LoVo (cell line): ENCODE measurements around the gene C16orf54.
"Not testable (repeated sequence)": the region's sequence is repeated elsewhere in the genome, so short reads cannot be mapped to it uniquely, and the experiment has no call there.

Experiments used
- DNase-seq: peaks from one replicate; pipeline ENCODE4 v3.0.0-alpha.2; 2016; ENCODE audit warnings: low spot score

The C16orf54 gene

DNA sequence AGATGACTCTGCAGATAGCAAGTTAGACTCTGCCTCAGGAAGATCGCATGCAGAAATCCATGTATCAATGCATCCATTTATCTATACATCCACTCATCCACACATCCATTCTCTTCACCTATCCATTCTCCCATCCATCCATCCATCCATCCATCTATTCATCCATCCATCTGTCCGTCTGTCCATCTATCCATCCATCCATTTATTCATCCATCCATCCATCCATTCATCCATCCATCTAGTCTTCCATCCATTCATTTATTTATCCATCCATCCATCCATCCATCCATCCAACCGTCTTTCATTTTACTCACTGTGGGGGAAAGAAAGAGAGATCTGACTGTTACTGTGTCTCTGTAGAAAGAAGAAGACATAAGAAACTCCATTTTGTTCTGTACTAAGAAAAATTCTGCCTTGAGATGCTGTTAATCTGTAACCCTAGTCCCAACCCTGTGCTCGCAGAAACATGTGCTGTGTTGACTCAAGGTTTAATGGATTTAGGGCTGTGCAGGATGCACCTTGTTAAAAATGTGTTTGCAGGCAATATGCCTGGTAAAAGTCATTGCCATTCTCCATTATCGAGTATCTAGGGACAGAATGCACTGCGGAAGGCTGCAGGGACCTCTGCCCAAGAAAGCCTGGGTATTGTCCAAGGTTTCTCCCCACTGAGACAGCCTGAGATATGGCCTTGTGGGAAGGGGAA lies 5.7 kb downstream of the C16orf54 start:
- not testable (repeated sequence) for DNase-seq

DNA sequence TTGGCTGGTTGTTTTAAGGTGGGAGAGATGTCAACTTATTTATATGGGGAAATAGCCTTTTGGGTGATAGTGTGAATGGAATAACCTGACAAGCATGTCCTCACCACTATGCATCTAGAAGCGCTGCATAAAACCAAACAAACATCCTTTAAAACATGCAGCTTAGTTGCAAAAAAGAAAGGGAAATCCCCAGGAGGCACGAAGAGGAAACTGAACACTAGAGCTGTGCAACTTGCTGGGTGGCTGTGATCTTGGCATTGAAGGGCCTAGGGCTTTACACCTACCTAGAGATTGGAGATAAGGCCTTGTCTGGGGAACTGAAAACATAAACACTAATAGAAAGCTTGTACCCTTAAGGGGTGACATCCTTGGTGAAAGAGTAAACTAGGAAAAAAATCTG lies 7.3 kb downstream of the C16orf54 start:
- DNase-seq = no peak

DNA sequence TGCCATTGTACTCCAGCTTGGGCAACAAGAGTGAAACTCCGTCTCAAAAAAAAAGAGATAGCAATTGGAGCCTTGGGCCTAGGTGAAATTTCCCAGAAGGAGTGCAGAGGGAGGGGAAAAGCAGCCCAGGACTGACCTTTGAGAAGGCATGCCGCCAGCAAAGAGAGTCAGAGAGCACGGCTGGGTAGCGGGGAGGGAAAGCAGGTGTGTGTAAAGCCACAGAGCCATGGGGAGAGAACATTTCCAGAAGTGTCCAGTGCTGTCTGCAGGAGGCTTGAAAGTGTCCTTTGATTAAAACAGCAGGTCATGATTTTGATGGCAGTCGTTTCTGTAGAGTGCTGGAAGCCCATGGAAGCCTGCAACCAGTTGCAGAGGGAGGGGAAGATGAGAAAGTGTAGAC lies 8.1 kb downstream of the C16orf54 start:
- DNase-seq = no peak

DNA sequence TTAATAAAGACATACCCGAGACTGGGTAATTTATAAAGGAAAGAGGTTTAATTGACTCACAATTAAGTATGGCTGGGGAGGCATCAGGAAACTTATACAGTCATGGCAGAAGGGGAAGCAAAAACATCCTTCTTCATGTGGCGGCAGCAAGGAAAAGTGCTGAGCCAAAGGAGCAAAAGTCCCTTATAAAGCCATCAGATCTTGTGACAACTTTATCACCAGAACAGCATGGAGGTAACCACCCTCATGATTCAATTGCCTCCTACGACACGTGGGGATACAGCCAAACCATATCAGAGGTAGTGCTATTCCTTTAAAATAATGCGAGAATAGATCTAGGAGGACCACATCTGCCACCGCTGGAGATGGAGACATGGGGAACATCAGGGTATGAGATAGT lies 9.0 kb downstream of the C16orf54 start:
- DNase-seq = no peak

DNA sequence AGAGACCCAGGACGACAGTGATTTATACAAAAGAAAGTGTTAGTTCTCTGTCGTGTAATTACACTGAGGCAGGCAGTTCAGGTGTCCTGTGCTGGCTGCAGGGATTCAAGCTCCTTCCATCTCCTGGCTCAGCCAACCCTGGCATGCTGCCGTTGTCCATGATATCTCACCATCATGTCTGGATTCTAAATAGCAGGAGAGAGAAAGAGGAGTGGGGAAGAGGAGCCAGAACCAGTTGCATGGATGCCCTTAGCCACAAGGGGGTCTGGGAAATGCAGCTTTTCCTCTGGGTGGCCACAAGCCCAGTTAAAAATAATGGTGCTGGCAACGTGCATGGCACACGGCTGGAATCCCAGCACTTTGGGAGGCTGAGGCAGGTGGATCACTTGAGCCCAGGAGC lies 9.7 kb downstream of the C16orf54 start:
- no peak for DNase-seq

DNA sequence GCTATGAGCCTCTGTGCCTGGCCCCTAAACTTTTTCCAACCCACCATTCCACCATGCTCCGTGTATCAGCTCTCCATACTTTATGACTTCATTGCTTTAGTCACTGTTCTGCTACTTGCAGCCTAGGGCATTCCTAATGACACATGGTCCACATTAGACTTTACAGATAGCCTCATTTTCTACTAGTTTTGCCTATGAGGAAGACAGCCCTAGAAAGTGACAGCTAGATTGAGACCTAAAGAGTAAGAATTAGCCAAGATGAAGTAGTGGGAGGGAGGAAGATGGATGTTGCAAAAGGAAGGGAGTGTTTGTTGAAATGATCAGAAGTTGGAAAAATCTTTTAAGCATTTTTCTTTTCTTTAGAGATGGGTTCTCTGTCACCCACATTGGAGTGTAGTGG lies 11.0 kb downstream of the C16orf54 start:
- DNase-seq = no peak

DNA sequence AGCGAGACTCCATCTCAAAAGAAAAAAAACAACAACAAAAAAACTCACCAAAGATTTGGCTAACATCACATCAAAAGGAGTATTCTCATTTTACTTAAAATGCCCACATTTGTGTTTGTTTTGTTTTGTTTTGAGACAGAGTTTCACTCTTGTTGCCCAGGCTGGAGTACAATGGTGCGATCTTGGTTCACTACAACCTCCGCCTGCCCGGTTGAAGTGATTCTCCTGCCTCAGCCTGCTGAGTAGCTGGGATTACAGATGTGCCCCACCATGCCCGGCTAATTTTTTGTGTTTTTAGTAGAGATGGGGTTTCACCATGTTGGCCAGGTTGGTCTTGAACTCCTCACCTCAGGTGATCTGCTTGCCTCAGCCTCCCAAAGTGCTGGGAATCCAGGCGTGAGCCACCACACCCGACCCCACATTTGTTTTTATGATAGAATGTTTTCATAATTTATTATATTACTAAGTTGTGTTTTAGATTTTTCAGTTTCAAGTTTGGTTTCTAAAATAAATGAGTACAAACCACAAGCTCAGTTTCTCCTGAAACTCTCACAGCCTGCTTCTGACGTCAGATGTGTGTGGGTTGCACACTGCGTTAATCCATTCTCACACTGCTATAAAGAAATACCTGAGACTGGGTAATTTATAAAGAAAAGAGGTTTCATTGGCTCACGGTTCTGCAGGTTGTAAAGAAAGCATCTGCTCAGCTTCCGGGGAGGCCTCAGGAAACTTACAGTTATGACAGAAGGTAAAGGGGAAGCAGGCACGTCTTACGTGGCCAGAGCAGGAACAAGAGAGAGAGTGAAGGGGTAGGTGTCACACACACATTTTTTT lies 13.8 kb downstream of the C16orf54 start:
- DNase-seq = not testable (repeated sequence)

DNA sequence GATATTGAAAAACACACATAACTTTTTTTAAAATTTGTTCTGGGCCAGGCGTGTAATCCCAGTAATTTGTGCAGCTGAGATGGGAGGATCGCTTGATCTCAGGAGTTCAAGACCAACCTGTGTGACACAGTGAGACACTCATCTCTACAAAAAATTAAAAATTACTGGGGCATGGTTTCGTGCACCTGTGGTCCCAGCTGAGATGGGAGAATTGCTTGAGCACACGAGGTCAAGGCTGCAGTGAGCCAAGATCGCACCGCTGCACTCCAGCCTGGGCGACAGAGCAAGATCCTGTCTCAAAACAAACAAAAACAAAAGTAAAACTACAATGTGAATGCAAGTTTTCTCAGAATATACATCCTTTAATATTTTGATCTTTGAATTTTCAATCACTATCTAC lies 15.1 kb downstream of the C16orf54 start:
- no peak for DNase-seq

DNA sequence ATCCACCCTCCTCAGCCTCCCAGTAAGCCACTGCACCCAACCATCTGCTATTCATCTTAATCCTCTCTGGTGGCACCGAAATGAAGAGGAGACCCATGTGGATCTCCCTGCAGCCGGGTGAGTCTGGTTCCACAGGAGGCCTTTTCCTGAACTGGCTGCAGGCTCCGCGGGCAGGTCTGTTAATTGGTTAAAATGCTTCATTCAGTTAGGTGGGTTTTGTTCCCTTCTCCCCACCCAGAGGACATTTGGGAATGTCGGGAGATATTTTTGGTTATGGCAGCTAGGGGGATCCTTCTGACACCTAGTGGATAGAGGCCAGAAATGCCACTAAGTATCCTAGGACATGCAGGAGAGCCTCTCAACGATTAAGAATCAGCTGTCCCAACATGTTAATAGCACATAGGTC lies 16.7 kb downstream of the C16orf54 start:
- peak; percentile 51 for DNase-seq

DNA sequence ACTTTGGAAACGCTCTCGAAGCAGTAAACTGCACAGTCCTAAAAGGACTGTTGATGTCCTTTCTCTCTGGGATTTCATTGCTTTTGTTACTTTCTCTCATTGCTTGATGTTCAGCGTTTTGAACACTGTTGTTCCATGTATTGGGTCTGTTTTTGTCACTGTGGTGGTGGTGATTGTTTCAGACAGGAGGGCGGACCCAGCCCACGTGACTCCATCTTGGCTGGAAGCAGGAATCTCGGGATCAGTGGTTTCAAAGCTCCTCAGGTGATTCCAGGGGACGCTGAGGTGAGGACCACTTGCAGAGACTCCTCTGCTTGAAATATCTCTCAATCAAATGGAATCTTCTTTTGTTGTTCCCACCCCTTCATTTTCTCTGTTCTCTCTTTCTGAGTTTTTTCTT lies 18.3 kb downstream of the C16orf54 start:
- DNase-seq = no peak

DNA sequence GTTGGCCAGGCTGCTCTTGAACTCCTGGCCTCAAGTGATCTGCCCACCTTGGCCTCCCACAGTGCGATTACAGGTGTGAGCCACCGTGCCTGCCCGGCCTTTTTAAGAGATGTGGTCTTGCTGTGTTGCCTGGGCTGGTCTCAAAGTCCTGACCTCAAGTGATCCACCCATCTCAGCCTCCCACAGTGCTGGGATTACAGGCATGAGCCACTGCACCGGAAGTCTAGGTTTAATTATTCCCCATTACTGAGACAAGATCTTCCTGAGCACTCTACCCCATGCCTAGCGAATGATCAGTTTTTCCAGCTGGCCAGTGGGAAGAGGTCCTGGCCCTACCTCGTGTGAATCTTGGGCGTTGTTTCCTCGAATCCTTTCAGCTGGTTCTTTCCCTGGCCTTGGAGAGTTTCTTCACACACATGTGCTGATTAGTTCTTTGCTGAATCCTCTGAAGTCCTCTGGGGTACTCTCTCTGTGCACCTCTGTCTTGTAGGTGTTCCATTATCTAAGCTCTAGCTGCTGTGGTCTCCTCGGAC lies 18.9 kb downstream of the C16orf54 start:
- no peak for DNase-seq

DNA sequence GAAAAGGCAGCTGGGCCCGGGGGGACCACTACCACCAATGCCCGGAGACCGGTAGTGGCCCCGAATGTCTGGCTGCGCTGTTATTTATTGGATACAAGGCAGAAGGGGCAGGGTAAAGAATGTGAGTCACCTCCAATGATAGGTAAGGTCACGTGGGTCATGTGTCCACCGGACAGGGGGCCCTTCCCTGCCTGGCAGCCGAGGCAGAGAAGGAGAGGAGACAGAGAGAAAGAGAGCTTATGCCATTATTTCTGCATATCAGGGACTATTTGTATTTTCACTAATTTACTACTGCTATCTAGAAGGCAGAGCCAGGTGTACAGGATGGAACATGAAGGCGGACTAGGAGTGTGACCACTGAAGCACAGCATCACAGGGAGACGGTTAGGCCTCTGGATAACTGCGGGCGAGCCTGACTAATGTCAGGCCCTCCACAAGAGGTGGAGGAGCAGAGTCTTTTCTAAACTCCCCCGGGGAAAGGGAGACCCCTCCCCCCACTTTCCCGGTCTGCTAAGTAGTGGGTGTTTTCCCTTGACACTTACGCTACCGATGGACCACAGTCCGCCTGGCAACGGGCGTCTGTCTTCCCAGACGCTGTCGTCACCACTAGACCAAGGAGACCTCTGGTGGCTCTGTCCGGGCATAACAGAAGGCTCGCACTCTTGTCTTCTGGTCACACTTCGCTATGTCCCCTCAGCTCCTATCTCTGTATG lies 24.5 kb downstream of the C16orf54 start:
- DNase-seq = peak; percentile 31

DNA sequence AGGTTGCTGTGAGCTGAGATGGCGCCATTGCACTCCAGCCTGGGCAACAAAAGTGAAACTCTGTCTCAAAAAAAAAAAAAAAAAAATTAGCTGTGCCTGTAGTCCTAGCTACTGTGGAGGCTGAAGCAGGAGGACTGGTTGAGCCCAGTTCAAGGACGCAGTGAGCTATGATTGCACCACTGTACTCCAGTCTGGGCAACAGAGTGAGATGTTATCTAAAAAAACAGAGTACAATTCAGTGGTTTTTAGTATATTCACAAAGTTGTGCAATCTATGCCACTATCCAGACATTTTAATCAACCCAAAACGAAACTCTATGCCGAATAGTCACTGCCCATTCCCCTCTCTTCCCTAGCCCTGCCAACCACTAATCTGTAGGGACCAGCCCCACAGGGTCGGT lies 25.1 kb downstream of the C16orf54 start:
- DNase-seq = no peak

DNA sequence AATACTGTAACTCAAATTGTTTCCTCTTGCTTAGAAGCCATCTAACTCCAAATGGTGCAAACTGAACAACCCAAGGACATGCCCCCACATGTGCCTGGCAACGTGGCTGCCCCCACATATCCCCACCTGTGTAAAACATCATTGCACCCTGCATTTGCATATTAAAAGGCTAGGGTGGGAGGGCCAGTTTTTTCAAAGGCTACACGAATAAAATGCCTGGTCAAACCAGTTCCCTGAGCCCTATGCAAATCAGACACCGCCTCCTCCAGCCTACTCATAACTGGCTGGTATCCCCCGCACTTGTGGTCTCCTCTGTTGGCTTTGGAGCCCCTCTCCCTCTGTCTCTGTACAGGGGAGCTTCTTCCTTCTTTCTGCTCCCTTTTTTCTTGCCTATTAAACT lies 26.7 kb downstream of the C16orf54 start:
- DNase-seq = no peak

DNA sequence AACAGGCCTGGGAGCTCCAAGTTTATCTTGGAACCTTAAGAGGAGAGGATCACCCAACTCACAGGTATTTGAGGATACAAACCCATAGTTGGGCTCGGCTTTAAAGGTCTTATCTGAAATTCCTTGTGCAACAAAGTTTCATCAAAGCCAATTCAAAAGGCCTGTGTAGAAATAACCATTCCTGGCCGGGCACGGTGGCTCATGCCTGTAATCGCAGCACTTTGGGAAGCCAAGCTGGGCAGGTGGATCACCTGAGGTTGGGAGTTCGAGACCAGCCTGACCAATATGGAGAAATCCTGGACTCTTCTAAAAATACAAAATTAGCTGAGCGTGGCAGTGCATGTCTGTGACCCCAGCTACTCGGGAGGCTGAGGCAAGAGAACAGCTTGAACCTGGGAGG lies 28.7 kb downstream of the C16orf54 start:
- no peak for DNase-seq

DNA sequence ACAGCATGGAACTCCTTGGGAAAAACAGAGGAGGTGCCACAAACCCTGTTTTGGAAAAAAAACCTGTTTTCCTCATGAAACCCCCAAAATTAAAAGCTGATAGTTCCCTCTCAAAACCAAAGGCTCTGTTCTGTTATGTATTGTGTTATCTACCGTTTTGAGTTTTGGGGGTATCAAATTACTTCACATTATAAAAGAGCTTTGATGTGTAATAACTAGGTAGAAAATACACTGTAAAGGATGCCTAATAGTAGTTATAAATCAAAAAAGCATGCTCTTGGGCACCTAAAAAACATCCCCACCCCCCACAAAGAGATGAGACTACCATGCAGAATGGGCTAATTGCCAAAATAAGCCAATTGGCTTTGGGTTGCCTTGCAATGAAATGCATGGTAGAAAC lies 30.8 kb downstream of the C16orf54 start:
- no peak for DNase-seq

DNA sequence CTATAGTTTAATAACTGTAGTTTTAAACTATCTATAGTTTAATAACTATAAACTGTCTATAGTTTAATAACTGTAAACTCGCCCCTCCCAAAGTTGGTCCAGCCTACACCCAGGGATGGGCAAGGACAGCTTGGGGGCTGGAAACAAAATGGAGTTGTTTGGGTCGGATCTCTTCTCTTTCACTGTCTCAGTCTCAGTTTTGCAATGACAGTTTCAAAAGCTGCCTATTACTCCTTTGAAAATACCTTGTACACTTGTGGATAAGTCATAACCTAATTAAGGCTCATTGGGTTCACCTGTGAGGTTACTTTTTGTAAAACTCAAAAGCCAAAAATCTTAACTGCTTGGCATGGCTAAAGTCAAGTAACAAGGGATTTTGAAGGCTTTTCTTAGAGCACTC lies 31.4 kb downstream of the C16orf54 start:
- no peak for DNase-seq

DNA sequence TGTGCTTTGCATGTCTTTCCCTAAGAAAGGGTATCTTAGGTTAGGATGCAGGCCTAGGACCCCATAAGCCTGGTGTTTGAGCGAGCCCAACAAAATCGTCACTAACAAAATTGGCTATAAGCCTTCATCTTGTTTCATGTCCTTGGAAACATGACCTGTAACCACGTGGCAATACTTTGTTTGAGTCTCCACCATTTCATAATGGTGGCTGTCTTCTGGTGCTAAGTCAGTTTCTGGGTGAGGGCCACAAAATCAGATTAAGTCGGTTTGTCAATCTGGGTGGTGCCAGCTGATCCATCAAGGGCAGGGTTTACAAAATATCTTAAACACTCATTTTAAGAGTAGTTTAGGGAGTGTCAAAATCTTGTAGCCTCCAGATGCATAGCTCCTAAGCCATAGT lies 33.0 kb downstream of the C16orf54 start:
- DNase-seq = no peak

DNA sequence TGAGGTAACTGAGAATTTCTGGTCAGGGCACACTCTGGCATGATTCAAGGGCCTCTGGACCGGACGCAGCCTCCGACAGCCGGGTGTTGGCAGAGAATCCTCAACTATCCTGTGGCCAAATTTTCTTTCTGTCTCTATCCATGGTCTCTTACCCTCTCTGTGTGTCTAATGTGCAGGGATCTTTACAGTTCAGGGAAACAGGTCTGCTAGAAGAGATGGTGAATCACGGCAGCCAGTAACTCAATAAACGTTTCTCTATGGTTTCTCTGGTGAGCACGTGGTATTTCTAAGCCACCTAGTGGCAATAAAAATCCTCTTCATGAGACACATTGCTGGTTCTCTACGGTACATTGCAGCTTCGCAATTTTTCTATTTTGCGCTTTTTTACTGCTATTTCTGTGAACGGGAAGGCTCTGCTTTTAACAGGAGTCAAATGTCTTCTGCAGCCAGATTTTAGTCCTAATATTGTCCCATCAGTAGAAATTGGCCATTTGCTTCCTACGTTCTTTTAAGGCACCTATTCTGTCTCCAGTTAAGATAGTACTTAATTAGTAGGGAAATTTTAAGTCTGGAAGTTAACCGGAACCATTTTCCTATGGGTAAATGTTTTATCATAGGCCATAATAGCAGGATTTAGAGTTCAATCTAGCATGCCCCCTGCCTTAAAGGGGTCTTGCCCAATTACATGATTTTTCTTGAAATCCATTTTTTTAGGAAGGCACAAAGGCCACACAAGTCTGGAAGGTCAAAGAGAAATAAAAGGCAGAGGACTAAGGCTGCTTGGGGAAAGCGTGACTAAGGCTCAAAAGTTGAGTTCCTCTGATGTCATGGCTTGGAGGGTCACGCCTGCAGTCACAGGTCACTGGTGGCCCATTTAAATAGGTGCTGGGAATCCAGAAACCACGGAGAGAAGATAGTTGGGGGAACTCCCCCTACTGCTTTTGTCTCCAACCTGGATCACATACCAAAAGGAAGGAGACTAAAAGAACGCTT lies 35.3 kb downstream of the C16orf54 start:
- peak; percentile 69 for DNase-seq

DNA sequence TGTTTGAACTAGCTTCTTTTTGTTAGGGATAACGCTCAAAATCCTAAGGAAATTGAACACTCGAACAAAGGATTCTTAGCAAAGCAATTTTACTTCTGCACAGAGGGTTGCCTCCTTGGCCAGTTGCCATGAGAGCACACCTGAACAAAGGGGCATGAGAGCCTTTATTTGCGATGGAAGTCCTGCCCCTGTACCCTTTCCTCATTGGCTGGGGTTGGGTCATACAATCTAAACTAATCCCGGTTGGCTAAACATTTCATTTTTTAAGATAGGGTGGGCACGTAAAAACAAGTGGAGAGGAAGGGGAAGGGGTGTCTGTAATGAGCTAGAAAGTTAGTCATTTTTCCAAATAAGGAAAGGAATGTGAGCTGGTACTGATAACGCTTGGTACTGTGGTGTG lies 36.1 kb downstream of the C16orf54 start:
- DNase-seq = not testable (repeated sequence)

DNA sequence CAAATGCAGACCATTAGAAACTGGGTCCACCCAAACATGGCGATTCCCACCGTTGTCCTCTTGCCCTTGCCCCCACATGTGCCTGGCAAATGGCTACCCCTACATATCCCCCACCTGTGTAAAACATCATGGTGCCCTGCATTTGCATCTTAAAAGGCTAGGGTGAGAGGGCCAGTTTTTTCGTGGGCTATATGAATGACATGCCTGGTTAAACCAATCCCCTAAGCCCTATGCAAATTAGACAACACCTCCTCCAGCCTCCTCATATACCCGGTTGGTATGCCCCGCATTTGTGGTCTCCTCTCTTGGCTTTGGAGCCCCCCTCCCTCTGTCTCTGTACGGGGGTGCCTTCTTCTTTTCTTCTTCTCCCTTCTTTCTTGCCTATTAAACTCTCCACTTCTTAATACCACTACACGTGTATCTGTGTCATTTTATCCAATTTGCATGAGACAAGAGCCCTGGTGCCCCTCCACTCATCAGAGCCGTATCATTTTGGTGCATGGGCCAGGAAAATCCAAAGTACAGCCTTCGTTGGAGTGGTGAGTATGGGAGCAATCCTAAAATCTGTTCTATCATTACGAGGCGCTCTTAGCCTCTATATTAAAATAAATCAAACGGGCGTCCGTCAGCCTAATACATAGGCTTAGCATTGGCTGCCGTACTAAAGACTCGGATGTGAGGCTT lies 36.7 kb downstream of the C16orf54 start:
- no peak for DNase-seq
